H9 (cell line): Measurements from ENCODE around the gene C1orf216. TPM values are rescaled to one million over a fixed set of nuclear protein-coding genes. Genes with fewer than 3 reads are reported as not detected.

Source experiments
- DNase-seq: peaks from one replicate; pipeline ENCODE4 v3.0.0-alpha.2; 2017
- H2AFZ ChIP-seq: one replicate; pipeline ENCODE4 v1.6.1; 2013; ENCODE audit warnings: mild to moderate bottlenecking, low read length, control low read depth, moderate library complexity
- H2AK5ac ChIP-seq: 2 replicates; pipeline ENCODE4 v1.6.1; 2013; ENCODE audit warnings: low read length, control low read depth, mixed read lengths; ENCODE audit not compliant: insufficient read length
- H2BK120ac ChIP-seq: one replicate; pipeline ENCODE4 v1.6.1; 2013; ENCODE audit warnings: low read depth, mild to moderate bottlenecking, low read length, control low read depth, inconsistent platforms; ENCODE audit not compliant: poor library complexity, severe bottlenecking
- H2BK12ac ChIP-seq: 2 replicates; pipeline ENCODE4 v1.6.1; 2013; ENCODE audit warnings: low read length, control low read depth, mixed read lengths, low read depth; ENCODE audit not compliant: insufficient read length
- H2BK15ac ChIP-seq: 2 replicates; pipeline ENCODE4 v1.6.1; 2013; ENCODE audit warnings: low read depth, low read length, control low read depth
- H2BK20ac ChIP-seq: one replicate; pipeline ENCODE4 v1.6.1; 2013; ENCODE audit warnings: low read depth, mild to moderate bottlenecking, low read length, control low read depth, inconsistent platforms; ENCODE audit not compliant: poor library complexity, severe bottlenecking
- H2BK5ac ChIP-seq: 2 replicates; pipeline ENCODE4 v1.6.1; 2013; ENCODE audit warnings: low read length, control low read depth, mixed read lengths; ENCODE audit not compliant: insufficient read length
- H3K14ac ChIP-seq: 2 replicates; pipeline ENCODE4 v1.6.1; 2013; ENCODE audit warnings: low read length, control low read depth; ENCODE audit not compliant: insufficient read depth
- H3K18ac ChIP-seq: 2 replicates; pipeline ENCODE4 v1.6.1; 2013; ENCODE audit warnings: low read depth, mild to moderate bottlenecking, mixed read lengths, low read length, control low read depth; ENCODE audit not compliant: insufficient read length
- H3K23ac ChIP-seq: 2 replicates; pipeline ENCODE4 v1.6.1; 2013; ENCODE audit warnings: low read length, control low read depth, mixed read lengths, low read depth; ENCODE audit not compliant: insufficient read length
- H3K23me2 ChIP-seq: 2 replicates; pipeline ENCODE4 v1.6.1; 2013; ENCODE audit warnings: low read depth, mild to moderate bottlenecking, mixed read lengths, low read length, control low read depth; ENCODE audit not compliant: insufficient read length, poor library complexity, severe bottlenecking
- H3K27ac ChIP-seq: 2 replicates; pipeline ENCODE4 v1.5.1; 2013; ENCODE audit warnings: low read length, control low read depth, mixed read lengths, low read depth; ENCODE audit not compliant: insufficient read length
- H3K27me3 ChIP-seq: 2 replicates; pipeline ENCODE4 v1.6.1; 2013; ENCODE audit warnings: low read length, control low read depth, inconsistent platforms; ENCODE audit not compliant: insufficient read depth
- H3K4ac ChIP-seq: 2 replicates; pipeline ENCODE4 v1.6.1; 2013; ENCODE audit warnings: low read depth, mild to moderate bottlenecking, control low read depth, inconsistent platforms, low read length, moderate library complexity
- H3K4me1 ChIP-seq: 2 replicates; pipeline ENCODE4 v1.6.1; 2013; ENCODE audit warnings: low read length, control low read depth, inconsistent platforms; ENCODE audit not compliant: insufficient read depth
- H3K4me2 ChIP-seq: 2 replicates; pipeline ENCODE4 v1.6.1; 2013; ENCODE audit warnings: low read length, control low read depth, mixed read lengths; ENCODE audit not compliant: insufficient read length, insufficient read depth
- H3K56ac ChIP-seq: 2 replicates; pipeline ENCODE4 v1.6.1; 2013; ENCODE audit warnings: low read depth, mild to moderate bottlenecking, mixed read lengths, low read length, control low read depth; ENCODE audit not compliant: insufficient read length
- H3K79me1 ChIP-seq: 2 replicates; pipeline ENCODE4 v1.6.1; 2013; ENCODE audit warnings: low read depth, mild to moderate bottlenecking, moderate library complexity, low read length, control low read depth, inconsistent platforms; ENCODE audit not compliant: insufficient read depth, poor library complexity, severe bottlenecking
- H3K79me2 ChIP-seq: 2 replicates; pipeline ENCODE4 v1.6.1; 2013; ENCODE audit warnings: low read length, control low read depth, inconsistent platforms; ENCODE audit not compliant: insufficient read depth
- H3K9ac ChIP-seq: 2 replicates; pipeline ENCODE4 v1.6.1; 2013; ENCODE audit warnings: low read length, control low read depth, mixed read lengths; ENCODE audit not compliant: insufficient read length; ENCODE audit errors: extremely low read depth
- H3K9me3 ChIP-seq: one replicate; pipeline ENCODE4 v1.6.1; 2013; ENCODE audit warnings: low read depth, low read length, inconsistent platforms; ENCODE audit not compliant: control insufficient read depth
- H3T11ph ChIP-seq: one replicate; pipeline ENCODE4 v1.6.1; 2013; ENCODE audit warnings: mild to moderate bottlenecking, low read length, control low read depth, inconsistent platforms
- H4K20me1 ChIP-seq: one replicate; pipeline ENCODE4 v1.6.1; 2013; ENCODE audit not compliant: control insufficient read depth, insufficient read length, insufficient read depth
- H4K5ac ChIP-seq: 2 replicates; pipeline ENCODE4 v1.6.1; 2013; ENCODE audit warnings: low read depth, mild to moderate bottlenecking, mixed read lengths, low read length, control low read depth; ENCODE audit not compliant: insufficient read length
- H4K8ac ChIP-seq: replicated peaks from 2 replicates; pipeline ENCODE4 v1.6.1; 2013; ENCODE audit warnings: low read length, control low read depth, mixed read lengths, low read depth; ENCODE audit not compliant: insufficient read length
- H4K91ac ChIP-seq: 2 replicates; pipeline ENCODE4 v1.6.1; 2013; ENCODE audit warnings: low read depth, mild to moderate bottlenecking, moderate library complexity, mixed read lengths, low read length, control low read depth; ENCODE audit not compliant: insufficient read length
- H3K27ac Mint-ChIP-seq, 3 experiments: 2 replicates in 2 of 3; 3 replicates in 1 of 3; pipeline ENCODE4 v1.8.0; 2020 to 2021; ENCODE audit warnings: mixed read lengths in 3 of 3, mild to moderate bottlenecking in 1 of 3, moderate library complexity in 1 of 3
- H3K27me3 Mint-ChIP-seq: 2 replicates; pipeline ENCODE4 v1.8.0; 2021; ENCODE audit warnings: low read depth, mild to moderate bottlenecking, moderate library complexity, mixed read lengths
- H3K36me3 Mint-ChIP-seq, 3 experiments: 2 replicates in 2 of 3; 3 replicates in 1 of 3; pipeline ENCODE4 v1.8.0; 2020 to 2021; ENCODE audit warnings: low read depth in 3 of 3, mixed read lengths in 3 of 3; ENCODE audit not compliant: insufficient read depth in 1 of 3
- H3K4me1 Mint-ChIP-seq, 2 experiments: 2 replicates each; pipeline ENCODE4 v1.8.0; 2020; ENCODE audit warnings: mixed read lengths in 2 of 2
- H3K4me3 Mint-ChIP-seq, 2 experiments: 2 replicates in 1 of 2; 3 replicates in 1 of 2; pipeline ENCODE4 v1.8.0; 2020 to 2021; ENCODE audit warnings: mild to moderate bottlenecking in 2 of 2, mixed read lengths in 2 of 2, moderate library complexity in 1 of 2
- H3K9me3 Mint-ChIP-seq, 2 experiments: 2 replicates in 1 of 2; 3 replicates in 1 of 2; pipeline ENCODE4 v1.8.0; 2020; ENCODE audit warnings: mild to moderate bottlenecking in 2 of 2, mixed read lengths in 2 of 2, moderate library complexity in 1 of 2
- CTCF ChIP-seq: fragments of 200-600 bp; sonication (generic); conservative IDR thresholded peaks from 3 replicates; pipeline ENCODE4 v1.8.0; 2021; ENCODE audit warnings: antibody characterized with exemption, mild to moderate bottlenecking
- WGBS: extraction: QIAGEN DNeasy Blood & Tissue Kit; methylation state at CpG from one replicate; pipeline ENCODE4 v1.1.7; 2013; ENCODE audit warnings: missing lambda C conversion rate, low lambda C conversion rate, mixed read lengths; ENCODE audit not compliant: insufficient read length; ENCODE audit errors: extremely low coverage; 5-methylcytosine and 5-hydroxymethylcytosine counted together
- total RNA-seq: library from RNA; stranded (reverse); gene quantifications from 2 replicates; pipeline ENCODE4 v1.2.1, GENCODE V29; 2021

Gene C1orf216
- total RNA-seq, 1 experiment from 2014 or later: 13.5 TPM

GRCh38 chr1:35764283-35764682 lies 45.6 kb upstream of the C1orf216 start:
- H2BK15ac ChIP-seq: no peak overlapping the region
- H3K79me1 ChIP-seq: no peaks in the 10 kb centered on the region
- H2AK5ac ChIP-seq: no peak overlapping the region
- H3K36me3 Mint-ChIP-seq: peaks cover 18 to 59% (median 54%) of the 10 kb centered on the region in 3 experiments; a peak in 6 of 7 replicates
- H3K79me2 ChIP-seq: peaks cover 2% of the 10 kb centered on the region; the same call in 1 of the 2 replicates
- no peaks in the 10 kb centered on the region for H3K9me3 ChIP-seq
- H3K4ac ChIP-seq: no peak overlapping the region
- H2BK5ac ChIP-seq: no peak overlapping the region
- no peak overlapping the region for H2AFZ ChIP-seq
- no peaks in the 10 kb centered on the region for H3K27me3 ChIP-seq
- no peak for DNase-seq
- H3K4me1 Mint-ChIP-seq: peaks cover 2 to 8% of the 10 kb centered on the region in 2 experiments; a peak in 3 of 4 replicates
- H3K27ac ChIP-seq: no peak overlapping the region
- H4K20me1 ChIP-seq: no peaks in the 10 kb centered on the region
- no peak overlapping the region for H2BK12ac ChIP-seq
- peak overlapping the region in 2 of 3 experiments; percentile 12 to 61; a peak in 3 of 7 replicates for H3K27ac Mint-ChIP-seq
- no peak overlapping the region for H3K56ac ChIP-seq
- no peak for TF ChIP-seq CTCF
- no peak overlapping the region for H4K91ac ChIP-seq
- no peak overlapping the region for H3K18ac ChIP-seq
- no peak overlapping the region for H3K9ac ChIP-seq
- no peaks in the 10 kb centered on the region for H3K9me3 Mint-ChIP-seq
- no peak overlapping the region for H3K14ac ChIP-seq
- H3K27me3 Mint-ChIP-seq: no peaks in the 10 kb centered on the region
- no peak overlapping the region for H3K4me3 Mint-ChIP-seq
- no peaks in the 10 kb centered on the region for H3K4me1 ChIP-seq
- no peak overlapping the region for H2BK20ac ChIP-seq
- WGBS: no CpG with 5 or more reads among the region's 3 CpGs
- peaks cover 9% of the 10 kb centered on the region for H3K23me2 ChIP-seq
- no peak overlapping the region for H3T11ph ChIP-seq
- no peak overlapping the region for H2BK120ac ChIP-seq
- H3K23ac ChIP-seq: no peak overlapping the region
- H4K8ac ChIP-seq: no peak overlapping the region
- no peak overlapping the region for H3K4me2 ChIP-seq
- H4K5ac ChIP-seq: no peak overlapping the region
